GM12878 (cell line): ENCODE measurements around the gene OXCT2. TPM values are rescaled to one million over a fixed set of nuclear protein-coding genes. Genes with fewer than 3 reads are reported as not detected.
"Not testable (repeated sequence)": the region's sequence is repeated elsewhere in the genome, so short reads cannot be mapped to it uniquely, and the experiment has no call there.

Experiments
- ATAC-seq: fragments of 200-7000 bp; cut with Tn5 transposase; 3 replicates; pipeline ENCODE4 v1.9.1; 2020; ENCODE audit warnings: mild to moderate bottlenecking, moderate library complexity
- BruUV-seq: library from RNA; stranded (reverse); fragments of 400-500 nt; replicated peaks from 2 replicates; lab custom pipeline; 2021; lab: Mats Ljungman, UMichigan
- CTCF ChIA-PET: fragments of 300-600 bp; sonication (Branson Sonifier 250); formaldehyde crosslinking; extraction: SDS; loops from one replicate; lab custom pipeline; 2021; ENCODE audit warnings: inconsistent platforms; lab: Yijun Ruan, JAX
- POLR2A ChIA-PET: fragments of 350-600 bp; formaldehyde crosslinking; extraction: SDS; loops from one replicate; lab custom pipeline; 2021; ENCODE audit warnings: inconsistent platforms; lab: Charles Lee
- RAD21 ChIA-PET: fragments of 300-600 bp; sonication (Branson Sonifier 250); formaldehyde crosslinking; loops from one replicate; lab custom pipeline; 2023; ENCODE audit warnings: antibody characterized with exemption; ENCODE audit not compliant: unreplicated experiment; lab: Charles Lee
- SMC1A ChIA-PET: fragments of 300-600 bp; sonication (Branson Sonifier 250); formaldehyde crosslinking; loops from one replicate; lab custom pipeline; 2023; ENCODE audit not compliant: unreplicated experiment, uncharacterized antibody; lab: Charles Lee
- DNase-seq: peaks from one replicate; pipeline ENCODE4 v3.0.0-alpha.2; 2011; ENCODE audit warnings: low read depth, low spot score
- FAIRE-seq: peaks from 3 replicates; lab custom pipeline; 2011; peaks lifted over from hg19 to GRCh38; lab: Jason Lieb, UNC
- H2AFZ ChIP-seq: 2 replicates; pipeline ENCODE4 v1.6.0; 2011; ENCODE audit warnings: low read depth, low read length, control low read depth; ENCODE audit not compliant: control insufficient read depth
- H3K27ac ChIP-seq: 2 replicates; pipeline ENCODE4 v1.5.1; 2011; ENCODE audit warnings: control low read depth; ENCODE audit not compliant: control insufficient read depth, insufficient read depth
- H3K27me3 ChIP-seq, 2 experiments: replicated peaks in 1 of 2; 2 replicates each; pipeline versions ENCODE4 v1.6.0 to v1.6.1; 2011; ENCODE audit warnings: low read length in 1 of 2; ENCODE audit not compliant: control insufficient read depth in 2 of 2, insufficient read depth in 2 of 2
- H3K36me3 ChIP-seq, 2 experiments: 2 replicates each; pipeline ENCODE4 v1.5.1; 2011; ENCODE audit warnings: low read length in 1 of 2; ENCODE audit not compliant: control insufficient read depth in 2 of 2, insufficient read depth in 2 of 2
- H3K4me1 ChIP-seq: 2 replicates; pipeline ENCODE4 v1.6.1; 2011; ENCODE audit warnings: mild to moderate bottlenecking, low read length, moderate library complexity, mixed read lengths; ENCODE audit not compliant: control insufficient read depth, insufficient read depth
- H3K4me2 ChIP-seq: 2 replicates; pipeline ENCODE4 v1.6.0; 2011; ENCODE audit warnings: control low read depth; ENCODE audit not compliant: control insufficient read depth, insufficient read depth
- H3K4me3 ChIP-seq: fragments of 200-600 bp; sonication (generic); 2 replicates; pipeline ENCODE4 v1.5.1; 2016
- H3K79me2 ChIP-seq: 2 replicates; pipeline ENCODE4 v1.6.0; 2011; ENCODE audit warnings: low read length; ENCODE audit not compliant: control insufficient read depth, insufficient read depth
- H3K9ac ChIP-seq: 2 replicates; pipeline ENCODE4 v1.8.0; 2011; ENCODE audit warnings: low read length, control low read depth, mixed read lengths; ENCODE audit not compliant: control insufficient read depth, insufficient read depth
- H3K9me3 ChIP-seq: replicated peaks from 3 replicates; pipeline ENCODE4 v1.5.1; 2011; ENCODE audit warnings: mild to moderate bottlenecking, low read length; ENCODE audit not compliant: control insufficient read depth, insufficient read depth
- H4K20me1 ChIP-seq: 2 replicates; pipeline ENCODE4 v1.6.0; 2011; ENCODE audit not compliant: control insufficient read depth, insufficient read depth
- BRCA1 ChIP-seq: IDR thresholded peaks from 2 replicates; pipeline ENCODE4 v1.6.1; 2011; ENCODE audit warnings: low read depth, low read length, improper control_type of control experiment
- CBFB ChIP-seq: IDR thresholded peaks from 2 replicates; pipeline ENCODE4 v1.6.1; 2016; ENCODE audit warnings: antibody characterized with exemption, low read depth
- DPF2 ChIP-seq: fragments of 450-650 bp; IDR thresholded peaks from 2 replicates; pipeline ENCODE4 v1.6.1; 2017; ENCODE audit warnings: mild to moderate bottlenecking
- EZH2 ChIP-seq: IDR thresholded peaks from 2 replicates; pipeline ENCODE4 v1.6.1; 2012; ENCODE audit warnings: low read depth, mild to moderate bottlenecking, control low read depth, inconsistent platforms, low read length, borderline replicate concordance; ENCODE audit not compliant: control insufficient read depth
- IRF3 ChIP-seq: fragments of 450-650 bp; IDR thresholded peaks from 2 replicates; pipeline ENCODE4 v1.6.1; 2014; ENCODE audit warnings: mild to moderate bottlenecking
- JUND ChIP-seq: IDR thresholded peaks from 2 replicates; pipeline ENCODE4 v1.6.1; 2012; ENCODE audit warnings: low read depth, mild to moderate bottlenecking, low read length, improper control_type of control experiment, moderate library complexity
- MEF2A ChIP-seq: IDR thresholded peaks from 2 replicates; pipeline ENCODE4 v1.6.1; 2011; ENCODE audit warnings: low read depth, mild to moderate bottlenecking, low read length, moderate library complexity; ENCODE audit not compliant: insufficient read depth
- MYB ChIP-seq: fragments of 150-350 bp; IDR thresholded peaks from 2 replicates; pipeline ENCODE4 v1.6.1; 2014; ENCODE audit warnings: mild to moderate bottlenecking, low read depth, low read length, borderline replicate concordance
- ZBTB40 ChIP-seq: fragments of 450-650 bp; IDR thresholded peaks from 2 replicates; pipeline ENCODE4 v1.6.1; 2016; ENCODE audit warnings: mild to moderate bottlenecking, moderate library complexity, borderline replicate concordance
- ZSCAN29 ChIP-seq: fragments of 450-650 bp; IDR thresholded peaks from 2 replicates; pipeline ENCODE4 v1.6.1; 2017; ENCODE audit warnings: mild to moderate bottlenecking, moderate library complexity
- WGBS: methylation state at CpG from one replicate; pipeline ENCODE4 v1.1.6; 2016; ENCODE audit warnings: low lambda C conversion rate; ENCODE audit not compliant: insufficient replicate concordance, insufficient coverage; ENCODE audit errors: missing lambda C conversion rate; 5-methylcytosine and 5-hydroxymethylcytosine counted together
- in situ Hi-C: fragments of 300-500 bp; cut with MboI; formaldehyde crosslinking; loops from 9 replicates; pipeline ENCODE4 v1.14.3; 2018; ENCODE audit warnings: mixed read lengths
- intact Hi-C: fragments of 100-400 bp; cut with micrococcal nuclease; formaldehyde crosslinking; loops from one replicate; pipeline ENCODE4 v1.14.2; 2022; ENCODE audit not compliant: unreplicated experiment
- polyA plus RNA-seq, 11 experiments: library from polyadenylated mRNA; depleted of rRNA in 4 of 11; unstranded in 6 of 11; stranded (reverse) in 5 of 11; fragments of >200 nt; fragmentation: Nextera tagmentation in 4 of 11; fragmentation: Illumina TruSeq in 1 of 11; extraction: Ambion mirVana in 4 of 11; extraction: Trizol in 1 of 11; gene quantifications; 1 replicate in 1 of 11; 2 replicates in 10 of 11; pipeline versions ENCODE4 v1.2.1 to v1.2.3, GENCODE V29; 2011 to 2016; ENCODE audit warnings: inconsistent platforms in 2 of 11, missing spikeins in 2 of 11, low read depth in 1 of 11
- total RNA-seq, 4 experiments: library from RNA; depleted of rRNA in 3 of 4; stranded (reverse); fragments of >200 nt in 3 of 4; fragmentation: Illumina TruSeq in 1 of 4; extraction: Trizol in 1 of 4; gene quantifications; 2 replicates each; pipeline versions ENCODE4 v1.2.1 to v1.2.3, GENCODE V29; 2013 to 2021

Gene OXCT2
- total and polyA plus RNA-seq, 10 of the 15 experiments (the other 5 are each of a cell fraction or from before 2014, with no cell fraction given), result 0.06 to 1.9 (median 0.59) TPM

- 24% methylated on average over 32 of the region's 51 CpGs for WGBS
- Histone ChIP-seq H3K27me3 (0 out of 4 replicates have a peak, but pooled peaks cover 0 to 3% of the 10 kb centered on the region in 2 experiments), H4K20me1 (no peaks in the 10 kb centered on the region), H3K9ac (no peak overlapping the region), H3K79me2 (no peaks in the 10 kb centered on the region), H3K4me1 (peaks cover 11% of the 10 kb centered on the region), H3K4me3 (peak overlapping the region; percentile 68; the same call in 1 of the 2 replicates), H3K4me2 (peak overlapping the region; percentile 97; the same call in 1 of the 2 replicates)
- ATAC-seq (no peak), FAIRE-seq (no peak)
- intact Hi-C loops (no loop called here), in situ Hi-C loops (no loop called here)
- CTCF ChIA-PET, result interaction anchor here (1.1 kb wide), 1 partner anchor 114 kb away, joined by 3 read pairs; no protein-coding TSS in a partner anchor
- TF ChIP-seq IRF3 (no peak), JUND (no peak), EZH2 (no peak), DPF2 (no peak), CBFB (no peak), BRCA1 (no peak), MEF2A (no peak), ZSCAN29 (no peak), MYB (no peak), ZBTB40 (no peak)
- TF ChIP-seq, all 136 proteins: peak for 0
- BruUV-seq, result no TSS peak
- POLR2A ChIA-PET, result no interaction called here
- SMC1A ChIA-PET, result no interaction called here
- Histone ChIP-seq H3K36me3 (no peaks in the 10 kb centered on the region), H2AFZ (peak overlapping the region; percentile 81), H3K27ac (no peak overlapping the region), H3K9me3 (no peaks in the 10 kb centered on the region)
- no peak for DNase-seq
- RAD21 ChIA-PET, result interaction anchor here (2.1 kb wide), 1 partner anchor 10 kb away, joined by 9 read pairs; no protein-coding TSS in a partner anchor
Observed at GRCh38 chr1:39788426-39788757, 17.2 kb upstream of the OXCT2 start.

GRCh38 chr1:39787964-39788363 lies 16.8 kb upstream of the OXCT2 start:
- H3K27ac ChIP-seq, DNase-seq, H2AFZ ChIP-seq, BruUV-seq, H3K9ac ChIP-seq, FAIRE-seq, H3K27me3 ChIP-seq, H3K4me3 ChIP-seq, SMC1A ChIA-PET, in situ Hi-C loops, H3K9me3 ChIP-seq, H3K36me3 ChIP-seq, POLR2A ChIA-PET, ATAC-seq, intact Hi-C loops, H4K20me1 ChIP-seq, H3K79me2 ChIP-seq, CTCF ChIA-PET: not testable (repeated sequence)
- 58% methylated on average over 42 of the region's 55 CpGs for WGBS
- peak overlapping the region; percentile 9; the same call in 1 of the 2 replicates for H3K4me2 ChIP-seq
- peaks cover 11% of the 10 kb centered on the region for H3K4me1 ChIP-seq
- RAD21 ChIA-PET, result interaction anchor here (2.1 kb wide), 1 partner anchor 11 kb away, joined by 9 read pairs; no protein-coding TSS in a partner anchor
